Measurements from ENCODE around the gene THNSL1. TPM values are rescaled to one million over a fixed set of nuclear protein-coding genes. Genes with fewer than 3 reads are reported as not detected.

Gene THNSL1
- polyA plus RNA-seq, 1 of the 3 experiments (the other 2 are of a cell fraction) = 1.3 TPM

- no peaks in the 10 kb centered on the region for H3F3A ChIP-seq (replicated peaks; ENCODE audit: insufficient read depth)
- H3K4me1 ChIP-seq (ENCODE audit: control insufficient read depth in 1 of 2, insufficient read depth in 2 of 2, low read depth in 1 of 2, low read length in 1 of 2) = peaks cover 0 to 4% of the 10 kb centered on the region in 2 experiments; a peak in 2 of 4 replicates
- ChIA-PET POLR2A (no interaction called here), CTCF (interaction anchor here (2.8 kb wide), 1 partner anchor 15 kb away, joined by 20 read pairs; no protein-coding TSS in a partner anchor)
- no peak for DNase-seq
- no peaks in the 10 kb centered on the region for H4K20me1 ChIP-seq (ENCODE audit: insufficient read depth)
- 86% methylated on average over 4 of the region's 4 CpGs for WGBS (ENCODE audit: low lambda C conversion rate)
- no peak for TF ChIP-seq NFIC (IDR thresholded peaks at IDR 0.05; ENCODE audit: borderline replicate concordance)
- TF ChIP-seq JUND (IDR thresholded peaks at IDR 0.05) = no peak
- TF ChIP-seq GABPA (IDR thresholded peaks at IDR 0.05; ENCODE audit: low read depth) = no peak
- TF ChIP-seq YY1 (IDR thresholded peaks at IDR 0.05; ENCODE audit: low read depth) = no peak
- TF ChIP-seq TEAD4 (IDR thresholded peaks at IDR 0.05; ENCODE audit: borderline replicate concordance, insufficient read depth) = no peak
- no peak for TF ChIP-seq REST (IDR thresholded peaks at IDR 0.05; ENCODE audit: low read depth, low read length)
- no peak for TF ChIP-seq EZH2phosphoT487 (IDR thresholded peaks at IDR 0.05; ENCODE audit: borderline replicate concordance, low read depth)
- no peak for TF ChIP-seq ZBTB33 (IDR thresholded peaks at IDR 0.05; ENCODE audit: borderline replicate concordance, low read depth)
- TF ChIP-seq MEF2A (IDR thresholded peaks at IDR 0.05; ENCODE audit: borderline replicate concordance, low read depth) = no peak
- no peak for TF ChIP-seq FOXJ3 (CRISPR knock-in tag; IDR thresholded peaks at IDR 0.05)
- no peak for TF ChIP-seq NRF1 (IDR thresholded peaks at IDR 0.05; ENCODE audit: low read depth, low read length)
- no peak for TF ChIP-seq FOXM1 (IDR thresholded peaks at IDR 0.05; ENCODE audit: low read depth)
- TF ChIP-seq TAF1 (IDR thresholded peaks at IDR 0.05; ENCODE audit: borderline replicate concordance, low read depth, low read length) = no peak
- TF ChIP-seq POLR2AphosphoS5 (IDR thresholded peaks at IDR 0.05; ENCODE audit: low read depth, low read length) = no peak
- TF ChIP-seq CHD2 (IDR thresholded peaks at IDR 0.05; ENCODE audit: low read length, partially characterized antibody) = no peak
- no peak for TF ChIP-seq SMC3 (IDR thresholded peaks at IDR 0.05; ENCODE audit: low read depth, low read length)
- TF ChIP-seq MAX (IDR thresholded peaks at IDR 0.05; ENCODE audit: low read depth) = no peak
- no peak for TF ChIP-seq MXI1 (IDR thresholded peaks at IDR 0.05; ENCODE audit: low read depth, low read length)
- no peak for TF ChIP-seq TCF12 (IDR thresholded peaks at IDR 0.05)
- TF ChIP-seq RXRA (IDR thresholded peaks at IDR 0.05; ENCODE audit: borderline replicate concordance, low read depth) = no peak
- H3K27me3 ChIP-seq (ENCODE audit: insufficient read depth) = no peaks in the 10 kb centered on the region
- H3K9me2 ChIP-seq = no peaks in the 10 kb centered on the region
- no peak overlapping the region for H2AFZ ChIP-seq (ENCODE audit: low read depth)
- no peak overlapping the region for H3K4me3 ChIP-seq (ENCODE audit: low read depth in 2 of 2, low read length in 1 of 2)
- no peak overlapping the region for H3K27ac ChIP-seq (ENCODE audit: low read depth in 2 of 2, low read length in 1 of 2)
- no peaks in the 10 kb centered on the region for H3K79me2 ChIP-seq (ENCODE audit: insufficient read depth)
- no peak overlapping the region for H3K9ac ChIP-seq
- H3K36me3 ChIP-seq (replicated peaks in 1 of 2; ENCODE audit: control insufficient read depth in 1 of 2, insufficient read depth in 2 of 2, low read length in 1 of 2) = no peaks in the 10 kb centered on the region
- H3K9me3 ChIP-seq = no peaks in the 10 kb centered on the region
- H3K4me2 ChIP-seq = no peak overlapping the region
These were observed 49.5 kb downstream of the THNSL1 start for GRCh38 chr10:25065761-25066476.

All from SK-N-SH (cell line).